DND-41 (cell line): ENCODE results near the gene FAT1.

Experiments used
- EZH2 ChIP-seq: IDR thresholded peaks from 3 replicates; pipeline ENCODE4 v1.6.1; 2012; ENCODE audit warnings: borderline replicate concordance, low read depth, mild to moderate bottlenecking, moderate library complexity, low read length, inconsistent platforms; ENCODE audit not compliant: severe bottlenecking
- TF ChIP-seq, protein P1 (sequence below): IDR thresholded peaks from 2 replicates; pipeline ENCODE4 v1.5.1; 2012; ENCODE audit warnings: borderline replicate concordance, low read length, moderate library complexity, mild to moderate bottlenecking; ENCODE audit not compliant: poor library complexity, severe bottlenecking; ENCODE audit errors: extremely low read depth

DNA sequence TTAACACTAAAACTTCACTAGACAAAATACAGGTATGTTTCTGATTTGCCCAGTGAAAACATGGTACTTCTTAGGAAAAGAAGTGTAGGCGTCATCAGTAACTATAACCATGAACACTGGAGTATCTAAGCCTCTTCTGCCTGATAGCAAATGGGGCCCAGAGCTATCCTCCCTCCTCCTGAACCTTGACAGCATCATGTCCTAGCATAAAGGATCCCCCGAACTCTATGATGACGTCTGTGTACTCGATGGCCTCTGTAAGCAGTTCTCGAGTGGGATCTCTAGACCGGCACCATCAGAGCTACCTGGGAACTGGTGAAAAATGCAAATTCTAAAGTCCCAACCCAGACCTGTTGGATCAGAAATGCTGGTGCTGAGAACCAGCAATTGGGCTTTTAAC lies 132.0 kb downstream of the FAT1 start:
- TF ChIP-seq, protein P1, sequence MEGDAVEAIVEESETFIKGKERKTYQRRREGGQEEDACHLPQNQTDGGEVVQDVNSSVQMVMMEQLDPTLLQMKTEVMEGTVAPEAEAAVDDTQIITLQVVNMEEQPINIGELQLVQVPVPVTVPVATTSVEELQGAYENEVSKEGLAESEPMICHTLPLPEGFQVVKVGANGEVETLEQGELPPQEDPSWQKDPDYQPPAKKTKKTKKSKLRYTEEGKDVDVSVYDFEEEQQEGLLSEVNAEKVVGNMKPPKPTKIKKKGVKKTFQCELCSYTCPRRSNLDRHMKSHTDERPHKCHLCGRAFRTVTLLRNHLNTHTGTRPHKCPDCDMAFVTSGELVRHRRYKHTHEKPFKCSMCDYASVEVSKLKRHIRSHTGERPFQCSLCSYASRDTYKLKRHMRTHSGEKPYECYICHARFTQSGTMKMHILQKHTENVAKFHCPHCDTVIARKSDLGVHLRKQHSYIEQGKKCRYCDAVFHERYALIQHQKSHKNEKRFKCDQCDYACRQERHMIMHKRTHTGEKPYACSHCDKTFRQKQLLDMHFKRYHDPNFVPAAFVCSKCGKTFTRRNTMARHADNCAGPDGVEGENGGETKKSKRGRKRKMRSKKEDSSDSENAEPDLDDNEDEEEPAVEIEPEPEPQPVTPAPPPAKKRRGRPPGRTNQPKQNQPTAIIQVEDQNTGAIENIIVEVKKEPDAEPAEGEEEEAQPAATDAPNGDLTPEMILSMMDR, result no peak
- no peak for TF ChIP-seq EZH2
